ENCODE data around the gene ABLIM3. TPM values are rescaled to one million over a fixed set of nuclear protein-coding genes. Genes with fewer than 3 reads are reported as not detected.
A peak's percentile ranks its signal among the peaks of the same experiment; 100 is the strongest.

ABLIM3 gene
- total RNA-seq, 2 experiments from 2014 or later, result not detected

DNA sequence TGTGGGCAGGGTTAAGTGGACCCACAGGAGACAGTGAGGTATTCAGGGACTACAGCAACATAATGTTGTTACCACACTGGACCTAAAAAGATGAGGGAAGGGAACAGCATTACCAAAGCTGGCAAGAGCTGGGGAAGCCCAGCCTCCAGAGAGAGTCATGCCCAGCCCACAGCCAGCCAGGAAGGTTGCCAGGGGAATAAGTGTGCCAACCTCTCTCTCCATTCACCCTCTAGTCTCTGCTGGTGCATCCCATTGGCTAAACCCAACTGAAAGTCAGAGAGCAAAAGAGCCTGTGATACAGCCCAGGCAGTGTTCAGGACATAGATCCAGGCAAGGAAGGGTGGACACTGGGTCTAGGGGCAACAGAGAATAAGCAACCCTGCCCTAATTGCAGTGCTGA, 94.5 kb downstream of the ABLIM3 start:
- H3K27ac Mint-ChIP-seq, result no peak overlapping the region
- no peak overlapping the region for H3K4me3 Mint-ChIP-seq
- intact Hi-C loops (cut with micrococcal nuclease), result no loop called here
- peaks cover 21% of the 10 kb centered on the region for H3K4me1 Mint-ChIP-seq (ENCODE audit: low read depth)
- H3K36me3 Mint-ChIP-seq (ENCODE audit: low read depth), result no peaks in the 10 kb centered on the region
- DNase-seq, result no peak
- CTCF ChIA-PET, result interaction anchor here (2.8 kb wide), 1 partner anchor 29 kb away, joined by 11 read pairs; no protein-coding TSS in a partner anchor
- H3K27me3 Mint-ChIP-seq (ENCODE audit: low read depth), result no peaks in the 10 kb centered on the region
- no peaks in the 10 kb centered on the region for H3K9me3 Mint-ChIP-seq

DNA sequence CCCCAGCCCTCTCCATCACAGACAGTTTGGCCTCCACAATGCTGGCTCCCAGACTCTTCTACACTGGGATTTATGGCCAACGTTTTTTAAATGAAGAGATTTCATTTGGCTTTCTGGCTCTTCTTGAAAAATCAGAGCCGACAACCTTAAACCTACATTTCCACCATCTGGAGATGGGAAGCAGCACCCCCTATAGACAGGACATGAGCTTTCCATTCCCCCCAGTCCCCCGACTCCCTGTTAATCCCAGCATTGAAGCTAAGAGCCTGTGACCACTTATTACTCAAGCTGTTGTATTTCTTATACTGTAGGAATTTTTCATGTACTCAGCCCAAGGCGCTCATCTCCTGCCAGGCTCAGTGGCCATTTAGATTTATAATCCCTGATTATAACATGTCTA, 96.4 kb downstream of the ABLIM3 start:
- Mint-ChIP-seq H3K27me3 (ENCODE audit: low read depth) (no peaks in the 10 kb centered on the region), H3K27ac (no peak overlapping the region), H3K4me1 (ENCODE audit: low read depth) (peaks cover 32% of the 10 kb centered on the region), H3K36me3 (ENCODE audit: low read depth) (no peaks in the 10 kb centered on the region), H3K9me3 (no peaks in the 10 kb centered on the region), H3K4me3 (no peak overlapping the region)
- CTCF ChIA-PET, result interaction anchor here (0.5 to 2.8 kb wide), 3 partner anchors 27 to 96 kb away, joined by 4 to 11 read pairs (median 5); partner anchors contain the start of gene ABLIM3
- DNase-seq, result no peak
- intact Hi-C loops (cut with micrococcal nuclease), result no loop called here

DNA sequence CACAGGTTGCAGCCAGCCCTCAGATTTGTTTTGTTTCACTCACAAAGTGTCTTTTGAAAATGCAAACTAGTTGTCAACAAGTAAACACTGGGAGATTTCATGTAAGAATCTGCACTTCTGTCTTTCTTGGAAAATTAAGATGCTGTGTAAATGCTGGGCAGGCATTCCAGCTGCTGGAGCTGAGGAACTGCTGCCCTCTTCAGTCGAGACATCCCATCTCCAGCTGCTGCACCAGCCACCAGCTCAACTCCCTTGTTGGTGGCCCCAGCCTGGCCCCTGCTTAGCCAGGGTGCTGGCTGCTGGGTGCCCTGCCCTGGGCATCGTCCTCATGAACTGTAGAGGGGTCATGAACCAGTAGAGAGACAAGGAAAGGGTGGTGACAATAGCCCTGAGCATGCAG, 97.2 kb downstream of the ABLIM3 start:
- no peak overlapping the region for H3K27ac Mint-ChIP-seq
- intact Hi-C loops (cut with micrococcal nuclease), result no loop called here
- CTCF ChIA-PET, result no interaction called here
- H3K27me3 Mint-ChIP-seq (ENCODE audit: low read depth), result no peaks in the 10 kb centered on the region
- DNase-seq, result no peak
- no peak overlapping the region for H3K4me3 Mint-ChIP-seq
- H3K4me1 Mint-ChIP-seq (ENCODE audit: low read depth), result peaks cover 33% of the 10 kb centered on the region
- H3K36me3 Mint-ChIP-seq (ENCODE audit: low read depth), result no peaks in the 10 kb centered on the region
- H3K9me3 Mint-ChIP-seq, result no peaks in the 10 kb centered on the region

DNA sequence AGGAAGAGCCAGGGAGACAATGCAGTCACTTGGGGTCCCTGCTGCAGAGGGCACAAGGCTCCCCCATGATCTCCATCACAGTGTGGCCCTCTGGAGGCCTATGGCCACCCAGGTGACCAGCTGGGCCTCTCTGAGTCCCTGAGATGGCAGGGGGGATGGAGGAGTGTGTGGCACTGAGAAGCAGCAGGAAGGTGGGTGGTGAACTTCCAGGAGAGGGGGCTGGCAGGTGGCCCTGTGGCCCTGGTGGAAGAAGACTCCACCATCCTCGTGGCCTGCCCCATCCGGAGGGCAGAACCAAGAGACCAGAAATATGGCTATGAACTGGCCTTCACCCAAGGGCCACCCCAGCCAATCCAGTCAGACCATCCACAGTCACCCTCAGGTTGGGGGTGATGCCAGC, 98.6 kb downstream of the ABLIM3 start:
- DNase-seq, result no peak
- intact Hi-C loops (cut with micrococcal nuclease), result loop anchor here (1.0 to 10.0 kb wide), 4 partner anchors 25 to 855 kb away; partner anchors contain the start of genes CSNK1A1, FBXO38 and GRPEL2
- no peak overlapping the region for H3K4me3 Mint-ChIP-seq
- no peaks in the 10 kb centered on the region for H3K27me3 Mint-ChIP-seq (ENCODE audit: low read depth)
- H3K4me1 Mint-ChIP-seq (ENCODE audit: low read depth), result peaks cover 33% of the 10 kb centered on the region
- H3K36me3 Mint-ChIP-seq (ENCODE audit: low read depth), result no peaks in the 10 kb centered on the region
- CTCF ChIA-PET, result interaction anchor here (0.7 to 2.2 kb wide), 4 partner anchors 25 to 181 kb away, joined by 3 to 9 read pairs (median 4); partner anchors contain the start of gene ABLIM3
- peak overlapping the region; percentile 80 for H3K27ac Mint-ChIP-seq
- H3K9me3 Mint-ChIP-seq, result no peaks in the 10 kb centered on the region

DNA sequence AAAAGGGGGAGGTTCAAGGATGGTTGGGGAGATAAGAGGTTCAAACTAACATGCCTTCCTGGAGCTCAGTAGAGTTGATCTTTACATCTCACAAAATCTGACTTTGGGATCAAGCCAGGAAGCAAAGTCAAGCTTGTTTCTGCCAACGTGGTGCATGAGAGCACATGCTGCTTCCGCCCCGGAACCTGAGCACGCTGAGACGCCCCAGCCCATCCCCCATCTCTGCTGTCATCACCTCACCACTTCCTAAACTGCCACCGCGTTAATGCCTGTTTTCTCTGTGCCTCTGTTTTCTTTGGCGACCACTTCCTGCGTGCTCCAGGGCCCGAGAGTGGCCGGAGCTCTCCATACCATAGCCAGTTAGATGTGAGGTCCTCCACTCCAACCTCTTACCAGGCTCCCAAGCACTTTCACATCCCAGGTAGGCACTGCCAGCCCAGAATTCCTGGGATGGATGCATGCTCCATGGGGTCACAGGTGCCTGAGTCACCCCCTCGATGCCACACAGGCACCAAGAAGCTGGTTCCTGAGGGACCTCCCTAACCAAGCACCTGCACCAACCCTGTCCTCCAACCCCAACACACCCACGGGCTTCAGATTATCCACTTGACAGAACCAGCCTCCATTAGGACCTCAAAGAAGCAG, 99.2 kb downstream of the ABLIM3 start:
- H3K27ac Mint-ChIP-seq, result peak overlapping the region; percentile 80
- H3K4me3 Mint-ChIP-seq, result peak overlapping the region; percentile 19
- H3K9me3 Mint-ChIP-seq, result no peaks in the 10 kb centered on the region
- H3K4me1 Mint-ChIP-seq (ENCODE audit: low read depth), result peaks cover 33% of the 10 kb centered on the region
- peak; percentile 95 for DNase-seq
- intact Hi-C loops (cut with micrococcal nuclease), result loop anchor here (1.0 to 10.0 kb wide), 4 partner anchors 24 to 856 kb away; partner anchors contain the start of genes CSNK1A1, FBXO38 and GRPEL2
- CTCF ChIA-PET, result interaction anchor here (0.7 to 2.2 kb wide), 6 partner anchors 10 to 182 kb away, joined by 3 to 9 read pairs (median 3); partner anchors contain the start of gene ABLIM3
- H3K27me3 Mint-ChIP-seq (ENCODE audit: low read depth), result no peaks in the 10 kb centered on the region
- no peaks in the 10 kb centered on the region for H3K36me3 Mint-ChIP-seq (ENCODE audit: low read depth)

DNA sequence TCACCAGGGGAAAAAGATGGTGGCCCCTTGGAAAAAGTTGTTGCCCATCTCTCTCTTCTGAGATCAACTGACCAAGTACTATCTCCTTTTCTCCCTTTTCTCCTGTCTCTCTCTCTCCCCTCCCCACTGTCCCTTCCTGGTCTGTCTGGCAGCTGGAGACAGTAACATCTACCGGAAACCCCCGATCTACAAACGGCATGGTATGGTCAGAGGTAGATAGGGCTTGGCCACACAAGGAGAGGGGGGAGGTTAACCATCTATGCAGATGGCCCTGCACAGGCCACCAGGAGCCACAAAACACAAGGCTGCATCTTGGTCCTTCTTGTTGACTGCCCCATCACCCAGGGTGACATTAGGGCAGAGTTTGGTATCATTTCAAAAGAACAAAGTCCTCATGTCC, 101.0 kb downstream of the ABLIM3 start:
- H3K4me3 Mint-ChIP-seq, result no peak overlapping the region
- no peaks in the 10 kb centered on the region for H3K36me3 Mint-ChIP-seq (ENCODE audit: low read depth)
- no peaks in the 10 kb centered on the region for H3K27me3 Mint-ChIP-seq (ENCODE audit: low read depth)
- CTCF ChIA-PET, result interaction anchor here (1.5 kb wide), 1 partner anchor 21 kb away, joined by 3 read pairs; no protein-coding TSS in a partner anchor
- no peak overlapping the region for H3K27ac Mint-ChIP-seq
- no peaks in the 10 kb centered on the region for H3K9me3 Mint-ChIP-seq
- H3K4me1 Mint-ChIP-seq (ENCODE audit: low read depth), result peaks cover 33% of the 10 kb centered on the region
- intact Hi-C loops (cut with micrococcal nuclease), result loop anchor here (10.0 kb wide), 1 partner anchor 858 kb away; the partner anchor contains the start of gene FBXO38
- DNase-seq, result no peak

DNA sequence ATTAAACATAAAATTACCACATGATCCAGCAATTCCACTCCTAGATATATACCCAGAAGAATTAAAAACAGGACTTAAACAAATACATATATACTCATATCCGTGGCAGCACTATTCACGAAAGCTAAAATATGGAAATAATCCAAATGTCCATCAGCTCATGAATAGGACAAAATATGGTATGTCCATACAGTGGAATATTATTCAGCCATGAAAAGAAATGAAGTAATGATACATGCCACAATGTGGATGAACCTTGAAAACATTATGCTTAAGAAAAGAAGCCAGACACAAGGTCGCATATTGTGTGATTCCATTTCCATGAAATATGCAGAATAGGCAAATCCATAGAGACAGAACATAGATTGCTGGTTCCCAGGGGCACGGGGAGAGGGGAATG, 105.6 kb downstream of the ABLIM3 start:
- Mint-ChIP-seq H3K27ac (no peak overlapping the region), H3K9me3 (no peaks in the 10 kb centered on the region), H3K4me1 (ENCODE audit: low read depth) (peaks cover 5% of the 10 kb centered on the region), H3K27me3 (ENCODE audit: low read depth) (no peaks in the 10 kb centered on the region), H3K4me3 (no peak overlapping the region), H3K36me3 (ENCODE audit: low read depth) (no peaks in the 10 kb centered on the region)
- no peak for DNase-seq
- intact Hi-C loops (cut with micrococcal nuclease), result loop anchor here (10.0 kb wide), 1 partner anchor 862 kb away; the partner anchor contains the start of gene FBXO38
- CTCF ChIA-PET, result interaction anchor here (1.2 to 1.3 kb wide), 2 partner anchors 105 to 372 kb away, joined by 3 to 5 read pairs; partner anchors contain the start of gene ABLIM3

DNA sequence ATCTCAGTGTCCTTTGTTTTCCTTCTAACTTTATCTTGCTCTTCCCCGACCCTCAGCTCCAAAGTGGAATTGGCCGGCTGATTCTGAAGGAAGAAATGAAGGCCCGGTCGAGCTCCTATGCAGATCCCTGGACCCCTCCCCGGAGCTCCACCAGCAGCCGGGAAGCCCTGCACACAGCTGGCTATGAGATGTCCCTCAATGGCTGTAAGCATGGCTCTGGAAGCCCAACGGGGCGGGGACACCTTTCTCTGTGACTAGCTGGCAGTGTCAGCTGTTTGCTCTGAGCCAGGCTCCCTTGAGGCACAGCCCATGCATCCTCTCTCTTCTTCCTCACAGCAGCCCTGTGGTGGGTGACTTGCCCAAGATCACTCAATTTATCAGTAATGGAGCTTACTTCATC, 106.4 kb downstream of the ABLIM3 start:
- DNase-seq, result no peak
- Mint-ChIP-seq H3K27ac (no peak overlapping the region), H3K4me1 (ENCODE audit: low read depth) (peaks cover under 1% of the 10 kb centered on the region), H3K4me3 (no peak overlapping the region), H3K36me3 (ENCODE audit: low read depth) (no peaks in the 10 kb centered on the region), H3K9me3 (no peaks in the 10 kb centered on the region), H3K27me3 (ENCODE audit: low read depth) (no peaks in the 10 kb centered on the region)
- intact Hi-C loops (cut with micrococcal nuclease), result loop anchor here (10.0 kb wide), 1 partner anchor 863 kb away; the partner anchor contains the start of gene FBXO38
- CTCF ChIA-PET, result interaction anchor here (1.0 to 1.3 kb wide), 2 partner anchors 17 to 106 kb away, joined by 3 to 5 read pairs; partner anchors contain the start of gene ABLIM3

DNA sequence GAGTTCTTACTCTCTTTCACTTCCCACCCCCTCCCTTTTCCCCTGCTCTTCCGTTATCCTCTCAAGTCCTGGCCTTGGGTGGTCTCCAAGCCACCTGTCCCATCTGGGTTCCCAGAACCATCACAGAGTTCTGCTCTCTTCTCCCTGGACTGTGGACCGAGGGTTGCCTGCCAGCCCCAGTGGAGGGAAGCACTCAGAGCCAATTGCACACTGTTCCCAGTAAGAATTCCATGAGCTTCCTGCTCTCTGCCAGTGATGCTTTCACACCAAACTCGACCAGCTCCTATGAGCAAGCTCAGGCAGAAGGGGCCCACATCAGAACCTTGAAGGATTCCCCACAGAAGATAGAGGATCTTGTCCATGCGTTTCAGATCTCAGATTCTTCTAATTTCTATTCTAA, 110.3 kb downstream of the ABLIM3 start:
- Mint-ChIP-seq H3K4me3 (no peak overlapping the region), H3K27me3 (ENCODE audit: low read depth) (no peaks in the 10 kb centered on the region), H3K36me3 (ENCODE audit: low read depth) (no peaks in the 10 kb centered on the region), H3K4me1 (ENCODE audit: low read depth) (no peaks in the 10 kb centered on the region), H3K27ac (no peak overlapping the region), H3K9me3 (no peaks in the 10 kb centered on the region)
- intact Hi-C loops (cut with micrococcal nuclease), result no loop called here
- DNase-seq, result no peak
- CTCF ChIA-PET, result no interaction called here

DNA sequence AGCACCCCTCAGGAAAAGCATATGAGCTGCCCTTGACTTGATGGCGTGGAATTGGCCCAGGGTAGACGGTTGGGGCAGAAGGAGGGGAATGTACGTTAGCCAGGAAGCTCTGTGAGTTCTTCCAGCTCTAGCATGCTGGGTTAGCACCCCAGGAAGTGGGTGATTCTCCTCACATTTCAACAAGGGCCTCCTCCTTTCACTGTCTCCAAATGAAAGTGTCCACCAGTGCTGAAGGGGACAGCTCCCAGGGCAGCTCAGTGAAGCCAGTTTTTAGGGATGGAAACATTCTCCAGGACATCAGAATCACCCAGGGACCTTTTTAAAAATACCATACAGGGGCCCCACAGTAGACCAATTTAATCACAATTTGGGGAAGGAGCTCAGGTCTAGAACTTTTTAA, 113.2 kb downstream of the ABLIM3 start:
- H3K36me3 Mint-ChIP-seq (ENCODE audit: low read depth), result no peaks in the 10 kb centered on the region
- intact Hi-C loops (cut with micrococcal nuclease), result no loop called here
- H3K27ac Mint-ChIP-seq, result no peak overlapping the region
- no peaks in the 10 kb centered on the region for H3K4me1 Mint-ChIP-seq (ENCODE audit: low read depth)
- CTCF ChIA-PET, result interaction anchor here (0.8 to 2.1 kb wide), 4 partner anchors 10 to 311 kb away, joined by 3 to 13 read pairs (median 4); partner anchors contain the start of gene ABLIM3
- no peak overlapping the region for H3K4me3 Mint-ChIP-seq
- DNase-seq, result peak; percentile 37
- no peaks in the 10 kb centered on the region for H3K27me3 Mint-ChIP-seq (ENCODE audit: low read depth)
- H3K9me3 Mint-ChIP-seq, result no peaks in the 10 kb centered on the region

DNA sequence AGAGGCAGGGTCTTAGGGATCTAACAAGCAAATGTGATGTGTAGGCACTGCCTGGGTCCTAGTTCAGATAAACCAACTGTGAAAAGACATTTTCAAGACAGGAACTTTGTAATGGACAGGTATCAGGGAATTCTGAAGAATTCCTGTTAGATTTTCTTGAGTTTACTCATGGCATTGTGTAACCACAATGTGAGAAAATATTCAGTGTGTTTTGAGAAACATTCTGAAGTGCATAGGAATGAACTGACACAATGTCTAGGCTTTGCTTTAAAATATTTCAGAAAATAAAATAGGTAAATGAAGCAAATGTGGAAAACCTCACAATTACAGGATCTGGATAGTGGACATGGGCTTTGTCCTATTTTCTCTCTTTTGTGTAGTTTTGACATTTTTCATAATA, 115.2 kb downstream of the ABLIM3 start:
- no peaks in the 10 kb centered on the region for H3K27me3 Mint-ChIP-seq (ENCODE audit: low read depth)
- H3K36me3 Mint-ChIP-seq (ENCODE audit: low read depth), result no peaks in the 10 kb centered on the region
- H3K4me1 Mint-ChIP-seq (ENCODE audit: low read depth), result no peaks in the 10 kb centered on the region
- no peaks in the 10 kb centered on the region for H3K9me3 Mint-ChIP-seq
- no peak for DNase-seq
- intact Hi-C loops (cut with micrococcal nuclease), result no loop called here
- H3K27ac Mint-ChIP-seq, result no peak overlapping the region
- CTCF ChIA-PET, result interaction anchor here (0.6 kb wide), 1 partner anchor 12 kb away, joined by 3 read pairs; no protein-coding TSS in a partner anchor
- H3K4me3 Mint-ChIP-seq, result no peak overlapping the region

DNA sequence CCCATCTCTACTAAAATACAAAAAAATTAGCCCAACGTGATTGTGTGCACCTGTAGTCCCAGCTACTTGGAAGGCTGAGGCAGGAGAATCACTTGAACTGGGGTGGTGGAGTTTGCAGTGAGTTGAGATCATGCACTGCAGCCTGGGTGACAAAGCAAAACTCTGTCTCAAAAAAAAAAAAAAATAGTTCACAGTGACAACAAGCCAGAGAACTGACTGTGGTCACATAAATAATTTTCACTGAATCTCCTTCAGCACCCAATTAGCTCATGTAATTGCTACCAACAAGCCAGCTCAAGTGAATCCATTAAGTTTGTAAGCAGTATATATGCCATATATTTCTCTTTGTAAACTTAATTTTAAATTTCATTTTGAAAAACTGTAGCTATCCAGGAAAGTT, 115.8 kb downstream of the ABLIM3 start:
- H3K4me3 Mint-ChIP-seq, result no peak overlapping the region
- DNase-seq, result no peak
- intact Hi-C loops (cut with micrococcal nuclease), result no loop called here
- CTCF ChIA-PET, result interaction anchor here (0.6 kb wide), 1 partner anchor 12 kb away, joined by 3 read pairs; no protein-coding TSS in a partner anchor
- H3K9me3 Mint-ChIP-seq, result no peaks in the 10 kb centered on the region
- no peaks in the 10 kb centered on the region for H3K4me1 Mint-ChIP-seq (ENCODE audit: low read depth)
- no peak overlapping the region for H3K27ac Mint-ChIP-seq
- no peaks in the 10 kb centered on the region for H3K36me3 Mint-ChIP-seq (ENCODE audit: low read depth)
- H3K27me3 Mint-ChIP-seq (ENCODE audit: low read depth), result no peaks in the 10 kb centered on the region

All from activated naive CD4-positive, alpha-beta T cell treated with anti-CD3 and anti-CD28 coated beads for 36 hours (primary cell).